GM18511 (cell line): ENCODE results near the gene OBSCN.

ENCODE experiments used
- ATAC-seq: cut with Tn5 transposase; IDR thresholded peaks from one replicate; pipeline ENCODE4 v1.9.1; 2021; ENCODE audit warnings: mild to moderate bottlenecking, moderate library complexity; ENCODE audit not compliant: unreplicated experiment

Gene OBSCN, protein sequence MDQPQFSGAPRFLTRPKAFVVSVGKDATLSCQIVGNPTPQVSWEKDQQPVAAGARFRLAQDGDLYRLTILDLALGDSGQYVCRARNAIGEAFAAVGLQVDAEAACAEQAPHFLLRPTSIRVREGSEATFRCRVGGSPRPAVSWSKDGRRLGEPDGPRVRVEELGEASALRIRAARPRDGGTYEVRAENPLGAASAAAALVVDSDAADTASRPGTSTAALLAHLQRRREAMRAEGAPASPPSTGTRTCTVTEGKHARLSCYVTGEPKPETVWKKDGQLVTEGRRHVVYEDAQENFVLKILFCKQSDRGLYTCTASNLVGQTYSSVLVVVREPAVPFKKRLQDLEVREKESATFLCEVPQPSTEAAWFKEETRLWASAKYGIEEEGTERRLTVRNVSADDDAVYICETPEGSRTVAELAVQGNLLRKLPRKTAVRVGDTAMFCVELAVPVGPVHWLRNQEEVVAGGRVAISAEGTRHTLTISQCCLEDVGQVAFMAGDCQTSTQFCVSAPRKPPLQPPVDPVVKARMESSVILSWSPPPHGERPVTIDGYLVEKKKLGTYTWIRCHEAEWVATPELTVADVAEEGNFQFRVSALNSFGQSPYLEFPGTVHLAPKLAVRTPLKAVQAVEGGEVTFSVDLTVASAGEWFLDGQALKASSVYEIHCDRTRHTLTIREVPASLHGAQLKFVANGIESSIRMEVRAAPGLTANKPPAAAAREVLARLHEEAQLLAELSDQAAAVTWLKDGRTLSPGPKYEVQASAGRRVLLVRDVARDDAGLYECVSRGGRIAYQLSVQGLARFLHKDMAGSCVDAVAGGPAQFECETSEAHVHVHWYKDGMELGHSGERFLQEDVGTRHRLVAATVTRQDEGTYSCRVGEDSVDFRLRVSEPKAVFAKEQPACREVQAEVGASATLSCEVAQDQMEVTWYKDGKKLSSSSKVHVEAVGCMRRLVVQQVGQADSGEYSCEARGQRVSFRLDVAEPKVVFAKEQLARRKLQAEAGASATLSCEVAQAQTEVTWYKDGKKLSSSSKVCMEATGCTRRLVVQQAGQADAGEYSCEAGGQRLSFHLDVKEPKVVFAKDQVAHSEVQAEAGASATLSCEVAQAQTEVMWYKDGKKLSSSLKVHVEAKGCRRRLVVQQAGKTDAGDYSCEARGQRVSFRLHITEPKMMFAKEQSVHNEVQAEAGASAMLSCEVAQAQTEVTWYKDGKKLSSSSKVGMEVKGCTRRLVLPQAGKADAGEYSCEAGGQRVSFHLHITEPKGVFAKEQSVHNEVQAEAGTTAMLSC (N-terminal part only)

GRCh38 chr1:228207851-228208821 is at the start of gene OBSCN:
OBSCN (plus strand) TSS chr1:228208044; CDS start chr1:228211784, 3,740 bp downstream.
- ATAC-seq, result no peak

GRCh38 chr1:228158151-228159007 is 49.5 kb upstream of the OBSCN start:
- no peak for ATAC-seq

DNA sequence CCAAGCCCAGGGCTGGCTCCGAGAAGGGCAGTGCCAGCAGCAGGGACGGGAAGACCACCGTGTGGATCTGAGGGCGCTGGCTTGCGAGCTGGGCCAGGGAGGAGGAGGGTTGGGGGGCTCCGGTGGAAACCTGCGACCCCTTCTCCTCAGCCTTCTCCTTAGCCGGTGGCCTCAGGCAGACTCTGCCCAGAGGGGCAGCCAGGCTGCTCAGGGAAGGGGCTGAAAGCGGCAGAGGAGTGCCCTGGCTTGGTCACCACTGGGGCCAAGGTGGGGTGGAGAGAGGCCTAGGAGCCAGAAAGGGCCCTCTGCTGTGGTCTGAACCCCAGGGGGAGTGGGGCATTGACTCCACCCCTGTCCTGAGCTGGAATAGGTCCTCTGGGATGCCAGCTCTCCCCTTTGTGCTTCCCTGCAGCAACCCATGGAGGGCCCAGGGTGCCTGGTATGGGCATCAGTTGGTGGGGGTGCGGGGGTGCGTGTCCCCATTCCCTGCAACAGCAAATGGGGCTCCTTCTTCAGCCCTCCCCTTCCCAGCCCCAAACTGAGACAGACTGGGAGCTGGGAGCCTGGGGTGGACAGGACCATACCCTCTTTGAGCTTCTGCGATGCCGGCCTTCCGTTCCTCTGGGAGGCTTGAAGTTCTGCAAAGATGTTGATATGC is 48.7 kb upstream of the OBSCN start:
- no peak for ATAC-seq

- ATAC-seq, result no peak
These were observed 47.6 kb upstream of the OBSCN start for GRCh38 chr1:228160201-228160761.

DNA sequence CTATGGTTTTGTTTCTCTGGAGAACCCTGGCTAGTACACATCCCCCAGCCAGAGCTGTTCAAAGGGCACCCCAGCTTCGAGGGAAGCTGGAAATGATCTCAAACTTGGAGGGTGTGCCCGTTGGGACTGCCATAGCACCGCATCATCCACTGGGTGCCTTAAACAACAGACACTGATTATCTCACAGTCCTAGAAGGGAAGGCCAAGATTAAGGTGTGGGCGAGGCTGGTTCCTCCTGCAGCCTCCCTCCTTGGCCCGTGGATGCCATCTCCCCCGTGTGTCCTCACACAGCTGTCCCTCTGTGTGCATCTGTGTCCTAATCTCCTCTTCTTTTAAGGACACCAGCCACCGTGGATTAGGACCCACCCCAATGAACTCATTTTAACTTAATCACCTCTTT is 46.5 kb upstream of the OBSCN start:
- no peak for ATAC-seq

- no peak for ATAC-seq
These were observed 46.0 kb upstream of the OBSCN start for GRCh38 chr1:228161866-228162265.

DNA sequence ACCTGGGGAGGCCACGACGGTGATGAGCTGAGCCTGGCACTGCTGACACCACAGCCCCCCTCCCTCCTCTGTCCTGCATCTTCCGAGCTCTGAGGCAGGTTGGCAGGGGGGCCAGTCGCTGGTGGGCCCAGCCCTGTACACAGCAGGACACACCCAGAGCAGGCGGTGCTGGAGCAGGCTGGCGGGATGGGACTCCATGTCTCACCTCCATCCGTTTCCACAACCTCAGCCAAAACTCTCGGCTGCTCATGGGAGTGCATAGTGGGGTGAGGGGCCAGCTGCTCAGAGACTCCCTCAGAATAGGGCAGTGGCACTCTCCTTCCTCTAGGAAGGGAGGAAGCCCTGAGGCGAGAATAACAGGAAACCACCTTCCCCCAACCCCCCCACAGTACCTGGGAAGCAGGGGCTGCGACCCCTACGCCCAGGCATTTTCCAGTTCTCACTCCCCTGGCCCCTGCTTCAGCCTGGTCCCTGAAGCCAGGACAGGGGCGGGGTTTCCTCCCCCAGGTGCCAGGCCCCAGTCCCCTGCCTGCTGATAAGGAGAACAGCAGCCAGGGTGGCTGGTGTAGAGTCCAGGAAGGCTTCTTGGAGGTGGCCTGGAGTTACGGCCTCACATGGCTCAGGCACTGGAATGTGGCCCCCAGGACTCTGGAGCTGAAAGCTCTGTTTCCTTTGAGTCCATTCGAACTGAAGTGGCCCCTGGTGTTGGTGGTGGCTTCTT is 45.4 kb upstream of the OBSCN start:
- ATAC-seq, result no peak

GRCh38 chr1:228163007-228163753 is 44.7 kb upstream of the OBSCN start:
- no peak for ATAC-seq

DNA sequence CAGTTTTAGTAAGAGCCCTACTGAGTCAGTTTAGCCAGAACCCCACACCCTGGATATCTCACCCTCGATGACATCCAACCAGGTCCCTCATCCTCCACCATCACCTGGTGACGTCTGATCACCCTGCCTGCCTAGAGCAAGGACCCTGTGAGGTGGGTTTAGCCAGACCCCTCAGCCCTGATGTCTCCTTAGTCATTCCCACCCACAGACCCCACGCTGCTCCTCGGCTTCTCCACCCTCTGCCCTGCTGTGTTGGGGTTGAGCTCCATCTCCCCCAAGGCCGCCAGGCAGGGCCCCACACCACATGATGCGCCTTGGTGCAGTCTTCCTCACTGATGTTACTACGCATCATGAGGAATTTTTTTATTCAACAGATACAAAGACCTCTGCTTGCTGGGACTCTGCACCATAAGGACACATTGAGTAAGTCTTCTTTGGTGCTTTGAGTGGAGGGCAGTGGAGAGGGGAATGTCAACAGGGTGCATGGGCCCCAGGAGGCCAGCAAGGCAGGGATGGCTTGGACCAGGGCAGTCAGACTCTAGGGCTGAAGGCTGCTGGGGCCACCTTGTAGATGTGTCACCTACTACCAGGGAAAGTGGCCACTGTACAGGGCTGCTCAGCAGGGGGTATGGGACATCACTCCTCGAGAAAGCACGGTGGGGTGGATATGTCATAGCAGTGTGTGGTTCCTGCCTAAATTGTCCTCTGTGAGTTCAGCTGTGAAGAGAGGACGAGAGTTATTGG is 43.9 kb upstream of the OBSCN start:
- no peak for ATAC-seq

- peak; percentile 2 for ATAC-seq
These were observed 43.1 kb upstream of the OBSCN start for GRCh38 chr1:228164561-228165371.

DNA sequence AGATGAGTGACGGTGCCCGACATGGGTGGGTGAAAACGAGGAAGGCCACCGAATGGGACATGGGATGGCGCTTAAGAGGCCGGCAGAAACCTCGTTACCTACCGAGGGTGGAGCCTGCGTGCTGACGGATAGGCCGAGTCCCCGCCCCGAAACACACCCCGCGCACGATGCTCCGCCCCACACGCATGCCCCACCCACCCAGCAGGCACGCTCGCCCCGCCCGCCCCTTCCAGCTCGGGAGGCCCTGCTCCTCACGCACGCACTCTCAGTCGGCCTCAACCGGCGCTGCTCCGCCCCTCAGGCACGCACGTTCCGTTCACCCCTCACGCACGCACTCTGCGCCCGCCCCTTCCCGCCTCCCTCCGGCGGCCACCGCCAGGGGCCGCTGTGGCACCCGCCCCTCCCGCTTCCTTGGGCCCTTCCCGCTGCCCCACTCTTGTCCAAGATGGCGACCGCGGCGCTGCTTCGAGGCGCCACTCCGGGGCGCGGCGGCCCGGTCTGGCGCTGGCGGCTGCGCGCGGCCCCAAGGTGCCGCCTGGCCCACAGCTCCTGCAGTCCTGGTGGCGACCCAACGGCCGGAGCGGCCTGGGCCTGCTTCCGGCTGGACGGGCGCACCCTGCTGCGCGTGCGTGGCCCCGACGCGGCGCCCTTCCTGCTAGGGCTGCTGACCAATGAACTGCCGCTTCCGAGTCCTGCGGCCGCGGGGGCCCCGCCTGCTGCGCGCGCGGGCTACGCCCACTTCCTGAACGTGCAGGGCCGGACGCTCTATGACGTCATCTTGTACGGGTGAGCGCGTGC is 42.3 kb upstream of the OBSCN start, which contains the start of gene IBA57:
Gene IBA57, plus strand, starts transcription at position 433 of the 798 bp plus-strand sequence. Its CDS starts 13 bp downstream, at position 446.
- peak; percentile 83 for ATAC-seq

GRCh38 chr1:228166170-228166936 is 41.5 kb upstream of the OBSCN start:
- ATAC-seq, result peak; percentile 33

DNA sequence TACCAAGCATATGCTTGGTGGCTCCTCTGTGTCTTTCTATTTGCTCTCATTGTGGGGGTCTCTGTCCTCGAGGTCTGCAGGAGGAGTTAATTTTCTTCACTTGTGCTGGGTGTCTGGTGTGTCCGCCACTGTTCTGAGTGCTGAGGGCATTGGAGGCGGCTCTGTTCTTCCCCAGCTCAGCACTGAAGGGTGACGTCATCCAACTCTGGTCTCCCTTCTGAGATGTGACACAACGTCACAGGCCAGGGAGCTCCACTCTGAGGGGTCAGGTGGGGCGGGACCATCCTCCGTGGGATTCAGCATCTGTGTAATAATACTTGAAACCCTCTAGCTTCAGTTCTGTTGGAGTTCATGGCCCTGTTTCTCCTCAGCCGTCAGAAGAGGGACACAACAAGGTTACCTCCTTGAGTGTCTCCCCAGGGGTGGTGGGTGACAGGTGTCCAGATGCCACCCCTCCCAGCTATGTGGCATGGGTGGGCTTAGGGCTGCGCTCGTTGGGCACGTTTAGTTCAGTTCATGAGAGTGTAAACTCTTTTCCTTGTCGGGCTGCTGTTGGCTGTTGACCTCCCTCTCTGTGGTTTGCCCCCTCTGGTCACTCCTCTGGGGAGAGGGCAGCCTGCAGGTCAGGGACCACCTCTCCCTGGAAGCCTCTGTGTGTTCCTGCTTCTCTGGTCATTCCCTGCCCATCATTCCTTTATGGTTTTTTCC is 39.1 kb upstream of the OBSCN start:
- no peak for ATAC-seq
